Measurements from ENCODE around the gene SPAG16. TPM values are rescaled to one million over a fixed set of nuclear protein-coding genes. Genes with fewer than 3 reads are reported as not detected.

Gene SPAG16
- total RNA-seq, 1 experiment from 2014 or later, result 13.0 TPM

DNA sequence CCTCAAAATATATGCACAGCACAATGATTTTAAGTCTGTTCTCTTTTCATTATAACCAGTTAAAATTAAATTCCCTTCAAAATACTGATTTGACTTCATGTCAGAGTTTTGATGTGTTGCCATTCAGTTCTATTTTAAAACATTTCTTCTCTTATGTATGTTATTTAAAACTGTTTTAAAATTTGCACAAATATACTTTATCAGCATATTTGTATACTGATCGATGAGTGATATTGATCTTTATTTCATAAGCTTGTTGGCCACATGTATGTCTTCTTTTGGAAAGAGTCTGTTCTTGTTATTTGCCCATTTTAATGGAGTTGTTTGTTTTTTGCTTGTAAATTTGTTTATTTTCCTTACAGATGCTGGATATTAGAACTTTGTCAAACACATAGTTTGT lies 630.2 kb downstream of the SPAG16 start:
- DNase-seq (ENCODE audit: low read depth, low spot score) (no peak), ATAC-seq (no peak)
- H3K9me3 ChIP-seq (ENCODE audit: control insufficient read depth, insufficient read depth, low read depth, low read length), result no peaks in the 10 kb centered on the region
- H3K27me3 ChIP-seq (ENCODE audit: control insufficient read depth, insufficient read depth, low read length), result no peaks in the 10 kb centered on the region
- H3K4me3 ChIP-seq (ENCODE audit: low read depth in 2 of 2, low read length in 2 of 2), result no peak overlapping the region
- no peaks in the 10 kb centered on the region for H3K4me1 ChIP-seq (ENCODE audit: control insufficient read depth, insufficient read depth, low read length)
- TF ChIP-seq, protein P1, sequence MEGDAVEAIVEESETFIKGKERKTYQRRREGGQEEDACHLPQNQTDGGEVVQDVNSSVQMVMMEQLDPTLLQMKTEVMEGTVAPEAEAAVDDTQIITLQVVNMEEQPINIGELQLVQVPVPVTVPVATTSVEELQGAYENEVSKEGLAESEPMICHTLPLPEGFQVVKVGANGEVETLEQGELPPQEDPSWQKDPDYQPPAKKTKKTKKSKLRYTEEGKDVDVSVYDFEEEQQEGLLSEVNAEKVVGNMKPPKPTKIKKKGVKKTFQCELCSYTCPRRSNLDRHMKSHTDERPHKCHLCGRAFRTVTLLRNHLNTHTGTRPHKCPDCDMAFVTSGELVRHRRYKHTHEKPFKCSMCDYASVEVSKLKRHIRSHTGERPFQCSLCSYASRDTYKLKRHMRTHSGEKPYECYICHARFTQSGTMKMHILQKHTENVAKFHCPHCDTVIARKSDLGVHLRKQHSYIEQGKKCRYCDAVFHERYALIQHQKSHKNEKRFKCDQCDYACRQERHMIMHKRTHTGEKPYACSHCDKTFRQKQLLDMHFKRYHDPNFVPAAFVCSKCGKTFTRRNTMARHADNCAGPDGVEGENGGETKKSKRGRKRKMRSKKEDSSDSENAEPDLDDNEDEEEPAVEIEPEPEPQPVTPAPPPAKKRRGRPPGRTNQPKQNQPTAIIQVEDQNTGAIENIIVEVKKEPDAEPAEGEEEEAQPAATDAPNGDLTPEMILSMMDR (IDR thresholded peaks at IDR 0.05), result no peak
- TF ChIP-seq, protein P2, sequence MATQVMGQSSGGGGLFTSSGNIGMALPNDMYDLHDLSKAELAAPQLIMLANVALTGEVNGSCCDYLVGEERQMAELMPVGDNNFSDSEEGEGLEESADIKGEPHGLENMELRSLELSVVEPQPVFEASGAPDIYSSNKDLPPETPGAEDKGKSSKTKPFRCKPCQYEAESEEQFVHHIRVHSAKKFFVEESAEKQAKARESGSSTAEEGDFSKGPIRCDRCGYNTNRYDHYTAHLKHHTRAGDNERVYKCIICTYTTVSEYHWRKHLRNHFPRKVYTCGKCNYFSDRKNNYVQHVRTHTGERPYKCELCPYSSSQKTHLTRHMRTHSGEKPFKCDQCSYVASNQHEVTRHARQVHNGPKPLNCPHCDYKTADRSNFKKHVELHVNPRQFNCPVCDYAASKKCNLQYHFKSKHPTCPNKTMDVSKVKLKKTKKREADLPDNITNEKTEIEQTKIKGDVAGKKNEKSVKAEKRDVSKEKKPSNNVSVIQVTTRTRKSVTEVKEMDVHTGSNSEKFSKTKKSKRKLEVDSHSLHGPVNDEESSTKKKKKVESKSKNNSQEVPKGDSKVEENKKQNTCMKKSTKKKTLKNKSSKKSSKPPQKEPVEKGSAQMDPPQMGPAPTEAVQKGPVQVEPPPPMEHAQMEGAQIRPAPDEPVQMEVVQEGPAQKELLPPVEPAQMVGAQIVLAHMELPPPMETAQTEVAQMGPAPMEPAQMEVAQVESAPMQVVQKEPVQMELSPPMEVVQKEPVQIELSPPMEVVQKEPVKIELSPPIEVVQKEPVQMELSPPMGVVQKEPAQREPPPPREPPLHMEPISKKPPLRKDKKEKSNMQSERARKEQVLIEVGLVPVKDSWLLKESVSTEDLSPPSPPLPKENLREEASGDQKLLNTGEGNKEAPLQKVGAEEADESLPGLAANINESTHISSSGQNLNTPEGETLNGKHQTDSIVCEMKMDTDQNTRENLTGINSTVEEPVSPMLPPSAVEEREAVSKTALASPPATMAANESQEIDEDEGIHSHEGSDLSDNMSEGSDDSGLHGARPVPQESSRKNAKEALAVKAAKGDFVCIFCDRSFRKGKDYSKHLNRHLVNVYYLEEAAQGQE (IDR thresholded peaks at IDR 0.05; ENCODE audit: insufficient read depth in 1 of 2, low read depth in 2 of 2, low read length in 1 of 2), result no peak
- TF ChIP-seq POLR2AphosphoS5 (IDR thresholded peaks at IDR 0.05; ENCODE audit: low read depth, low read length) (no peak), SIN3A (IDR thresholded peaks at IDR 0.05; ENCODE audit: borderline replicate concordance, insufficient read depth, low read depth, low read length) (no peak), TCF7L2 (IDR thresholded peaks at IDR 0.05; ENCODE audit: low read depth, low read length) (no peak)
- BruUV-seq (replicated peaks), result no TSS peak
- POLR2A ChIA-PET, result no interaction called here
- CTCF ChIA-PET, result no interaction called here
- in situ Hi-C loops (cut with HindIII; ENCODE audit: low pct_unique_long_range_greater_than_20kb, low sequenced_read_pairs) (no loop called here), intact Hi-C loops (cut with micrococcal nuclease; ENCODE audit: unreplicated experiment) (no loop called here)
- H3K27ac ChIP-seq (ENCODE audit: low read length), result no peak overlapping the region
- H3K36me3 ChIP-seq (ENCODE audit: control insufficient read depth, insufficient read depth, low read length), result no peaks in the 10 kb centered on the region

DNA sequence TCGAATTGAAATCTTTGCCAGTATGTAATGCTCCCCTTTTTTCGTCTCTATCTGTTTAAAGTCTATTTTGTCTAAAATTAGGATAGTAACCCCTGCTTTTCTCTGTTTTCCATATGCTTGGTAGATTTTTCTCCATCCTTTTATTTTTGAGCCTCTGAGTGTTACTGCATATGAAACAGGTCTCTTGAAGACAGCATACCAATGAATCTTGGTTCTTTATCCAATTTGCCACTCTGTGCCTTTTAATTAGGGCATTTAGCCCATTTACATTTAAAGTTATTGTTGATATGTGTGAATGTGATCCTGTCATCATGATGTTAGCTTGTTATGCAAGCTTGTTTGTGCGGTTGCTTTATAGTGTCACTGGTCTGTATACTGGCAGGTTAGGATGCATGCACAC lies 635.8 kb downstream of the SPAG16 start:
- TF ChIP-seq, protein P1 (IDR thresholded peaks at IDR 0.05), result no peak
- TF ChIP-seq, protein P2 (IDR thresholded peaks at IDR 0.05; ENCODE audit: insufficient read depth in 1 of 2, low read depth in 2 of 2, low read length in 1 of 2), result no peak
- TF ChIP-seq TCF7L2 (IDR thresholded peaks at IDR 0.05; ENCODE audit: low read depth, low read length), result no peak
- TF ChIP-seq POLR2AphosphoS5 (IDR thresholded peaks at IDR 0.05; ENCODE audit: low read depth, low read length), result no peak
- TF ChIP-seq SIN3A (IDR thresholded peaks at IDR 0.05; ENCODE audit: borderline replicate concordance, insufficient read depth, low read depth, low read length), result no peak
- no peak for ATAC-seq
- POLR2A ChIA-PET, result no interaction called here
- CTCF ChIA-PET, result no interaction called here
- no peak for DNase-seq (ENCODE audit: low read depth, low spot score)
- Histone ChIP-seq H3K4me1 (ENCODE audit: control insufficient read depth, insufficient read depth, low read length) (no peaks in the 10 kb centered on the region), H3K36me3 (ENCODE audit: control insufficient read depth, insufficient read depth, low read length) (no peaks in the 10 kb centered on the region), H3K27me3 (ENCODE audit: control insufficient read depth, insufficient read depth, low read length) (no peaks in the 10 kb centered on the region), H3K27ac (ENCODE audit: low read length) (no peak overlapping the region), H3K9me3 (ENCODE audit: control insufficient read depth, insufficient read depth, low read depth, low read length) (peaks cover 7% of the 10 kb centered on the region; the same call in 1 of the 2 replicates), H3K4me3 (ENCODE audit: low read depth in 2 of 2, low read length in 2 of 2) (no peak overlapping the region)
- BruUV-seq (replicated peaks), result no TSS peak
- intact Hi-C loops (cut with micrococcal nuclease; ENCODE audit: unreplicated experiment) (no loop called here), in situ Hi-C loops (cut with HindIII; ENCODE audit: low pct_unique_long_range_greater_than_20kb, low sequenced_read_pairs) (no loop called here)

Measured in Panc1 (cell line).